Activated CD4-positive, alpha-beta T cell treated with anti-CD3 and anti-CD28 coated beads, Interleukin-2, amount 10 ng/mL, durations not matched to agents 24 days and 14 days (primary cell): Measurements from ENCODE around the gene TRIP13. TPM values are rescaled to one million over a fixed set of nuclear protein-coding genes. Genes with fewer than 3 reads are reported as not detected.

Experiments
- DNase-seq: peaks from one replicate; pipeline ENCODE4 v3.0.0; 2022
- H3K27ac Mint-ChIP-seq: one replicate; pipeline ENCODE4 v1.8.0; 2022; ENCODE audit warnings: mild to moderate bottlenecking, mixed read lengths
- H3K27me3 Mint-ChIP-seq: one replicate; pipeline ENCODE4 v1.8.0; 2022; ENCODE audit warnings: mixed read lengths
- H3K36me3 Mint-ChIP-seq: one replicate; pipeline ENCODE4 v1.8.0; 2022; ENCODE audit warnings: low read depth, mild to moderate bottlenecking, mixed read lengths
- H3K4me1 Mint-ChIP-seq: one replicate; pipeline ENCODE4 v1.8.0; 2021; ENCODE audit warnings: mixed read lengths
- H3K4me3 Mint-ChIP-seq: one replicate; pipeline ENCODE4 v1.8.0; 2022; ENCODE audit warnings: mild to moderate bottlenecking, moderate library complexity, mixed read lengths
- H3K9me3 Mint-ChIP-seq: one replicate; pipeline ENCODE4 v1.8.0; 2021; ENCODE audit warnings: mixed read lengths
- intact Hi-C: fragments of 100-400 bp; cut with micrococcal nuclease; formaldehyde crosslinking; loops from one replicate; pipeline ENCODE4 v1.15.1; 2023
- total RNA-seq: library from RNA; stranded (reverse); gene quantifications from 2 replicates; pipeline ENCODE4 v1.2.3, GENCODE V29; 2022

Gene TRIP13
- total RNA-seq, 1 donor from 2014 or later = 47.5 TPM

- Mint-ChIP-seq H3K4me1 (peaks cover 43% of the 10 kb centered on the region), H3K27ac (peak overlapping the region; percentile 96), H3K9me3 (no peaks in the 10 kb centered on the region), H3K36me3 (no peaks in the 10 kb centered on the region), H3K27me3 (peaks cover 21% of the 10 kb centered on the region), H3K4me3 (peak overlapping the region; percentile 84)
- intact Hi-C loops = loop anchor here (5.0 kb wide), 2 partner anchors 37 to 43 kb away; partner anchors contain the start of gene NKD2
- peak; percentile 91 for DNase-seq
Observed at GRCh38 chr5:963673-964531, 71.2 kb downstream of the TRIP13 start.

GRCh38 chr5:964821-965220, 72.1 kb downstream of the TRIP13 start:
- DNase-seq = no peak
- H3K4me3 Mint-ChIP-seq = peak overlapping the region; percentile 84
- peaks cover 29% of the 10 kb centered on the region for H3K27me3 Mint-ChIP-seq
- H3K36me3 Mint-ChIP-seq = no peaks in the 10 kb centered on the region
- intact Hi-C loops = loop anchor here (5.0 kb wide), 2 partner anchors 38 to 42 kb away; partner anchors contain the start of gene NKD2
- no peaks in the 10 kb centered on the region for H3K9me3 Mint-ChIP-seq
- H3K4me1 Mint-ChIP-seq = peaks cover 52% of the 10 kb centered on the region
- H3K27ac Mint-ChIP-seq = peak overlapping the region; percentile 68

- Mint-ChIP-seq H3K27me3 (peaks cover 34% of the 10 kb centered on the region), H3K27ac (no peak overlapping the region), H3K9me3 (no peaks in the 10 kb centered on the region), H3K4me3 (peak overlapping the region; percentile 84), H3K36me3 (no peaks in the 10 kb centered on the region), H3K4me1 (peaks cover 48% of the 10 kb centered on the region)
- peak; percentile 58 for DNase-seq
- intact Hi-C loops = no loop called here
Observed at GRCh38 chr5:965604-966344, 73.1 kb downstream of the TRIP13 start.

GRCh38 chr5:966345-966710, 73.6 kb downstream of the TRIP13 start:
- H3K27me3 Mint-ChIP-seq = peaks cover 40% of the 10 kb centered on the region
- intact Hi-C loops = no loop called here
- no peak for DNase-seq
- H3K4me1 Mint-ChIP-seq = peaks cover 48% of the 10 kb centered on the region
- no peak overlapping the region for H3K27ac Mint-ChIP-seq
- no peaks in the 10 kb centered on the region for H3K9me3 Mint-ChIP-seq
- H3K4me3 Mint-ChIP-seq = no peak overlapping the region
- no peaks in the 10 kb centered on the region for H3K36me3 Mint-ChIP-seq

GRCh38 chr5:966941-967340, 74.3 kb downstream of the TRIP13 start:
- DNase-seq = no peak
- Mint-ChIP-seq H3K9me3 (no peaks in the 10 kb centered on the region), H3K27me3 (peaks cover 45% of the 10 kb centered on the region), H3K36me3 (no peaks in the 10 kb centered on the region), H3K27ac (no peak overlapping the region), H3K4me3 (no peak overlapping the region), H3K4me1 (peaks cover 46% of the 10 kb centered on the region)
- intact Hi-C loops = no loop called here

Other genes with a start within 250 kb of the TRIP13 start
- 0.07 TPM in 1 of 2 replicates, not detected in the other for gene TPPP, start 199.5 kb upstream of the TRIP13 start, total RNA-seq
- gene ZDHHC11B, start 108.2 kb upstream of the TRIP13 start, total RNA-seq = not detected in 2 replicates
- gene ZDHHC11, start 41.9 kb upstream of the TRIP13 start, total RNA-seq = 13.6 and 14.3 TPM in 2 replicates
- gene BRD9, start 83 bp upstream of the TRIP13 start, total RNA-seq = 80.6 and 82.0 TPM in 2 replicates
- gene NKD2, start 115.9 kb downstream of the TRIP13 start, total RNA-seq = 3.3 and 4.0 TPM in 2 replicates
- 32.1 and 33.4 TPM in 2 replicates for gene SLC12A7, start 219.2 kb downstream of the TRIP13 start, total RNA-seq